Hepatocyte (in vitro differentiated cells): Measurements from ENCODE around the gene FAM222A. TPM values are rescaled to one million over a fixed set of nuclear protein-coding genes. Genes with fewer than 3 reads are reported as not detected.

ENCODE experiments used
- DNase-seq: peaks from one replicate; pipeline ENCODE4 v3.0.0-alpha.2; 2016; ENCODE audit warnings: low spot score
- H2AFZ ChIP-seq: fragments of 200-600 bp; sonication (generic); 2 replicates; pipeline ENCODE4 v1.6.0; 2016; ENCODE audit warnings: antibody characterized with exemption, mild to moderate bottlenecking
- H3K27ac ChIP-seq: fragments of 200-600 bp; sonication (generic); 2 replicates; pipeline ENCODE4 v1.5.1; 2016; ENCODE audit warnings: mild to moderate bottlenecking
- H3K27me3 ChIP-seq: fragments of 200-600 bp; sonication (generic); 2 replicates; pipeline ENCODE4 v1.6.1; 2016
- H3K36me3 ChIP-seq: fragments of 200-600 bp; sonication (generic); replicated peaks from 2 replicates; pipeline ENCODE4 v1.5.1; 2016; ENCODE audit warnings: low read depth; ENCODE audit not compliant: insufficient read depth
- H3K4me1 ChIP-seq: fragments of 200-600 bp; sonication (generic); 2 replicates; pipeline ENCODE4 v1.5.1; 2016; ENCODE audit warnings: mild to moderate bottlenecking, moderate library complexity; ENCODE audit not compliant: insufficient read depth
- H3K4me2 ChIP-seq: fragments of 200-600 bp; sonication (generic); 2 replicates; pipeline ENCODE4 v1.6.0; 2016
- H3K4me3 ChIP-seq: fragments of 200-600 bp; sonication (generic); 2 replicates; pipeline ENCODE4 v1.5.1; 2016; ENCODE audit warnings: mild to moderate bottlenecking
- H3K79me2 ChIP-seq: fragments of 200-600 bp; sonication (generic); 2 replicates; pipeline ENCODE4 v1.6.0; 2017; ENCODE audit warnings: mild to moderate bottlenecking
- H3K9me2 ChIP-seq: fragments of 200-600 bp; sonication (generic); replicated peaks from 2 replicates; pipeline ENCODE4 v1.6.0; 2017; ENCODE audit warnings: mild to moderate bottlenecking; ENCODE audit not compliant: insufficient read depth
- H3K9me3 ChIP-seq: fragments of 200-600 bp; sonication (generic); 2 replicates; pipeline ENCODE4 v1.5.1; 2016; ENCODE audit warnings: low read depth, mild to moderate bottlenecking
- H4K20me1 ChIP-seq: fragments of 200-600 bp; sonication (generic); 2 replicates; pipeline ENCODE4 v1.6.0; 2016; ENCODE audit warnings: mild to moderate bottlenecking; ENCODE audit not compliant: insufficient read depth, poor library complexity, severe bottlenecking
- EZH2 ChIP-seq: fragments of 200-600 bp; sonication (generic); IDR thresholded peaks from 2 replicates; pipeline ENCODE4 v1.6.1; 2016; ENCODE audit warnings: antibody characterized with exemption, mild to moderate bottlenecking, borderline replicate concordance
- EZH2phosphoT487 ChIP-seq: fragments of 200-600 bp; sonication (generic); IDR thresholded peaks from one replicate; pipeline ENCODE4 v1.6.1; 2018; ENCODE audit warnings: antibody characterized with exemption, mild to moderate bottlenecking, low read depth, moderate library complexity; ENCODE audit not compliant: unreplicated experiment, severe bottlenecking
- WGBS: methylation state at CpG from one replicate; pipeline ENCODE4 v1.1.6; 2016; ENCODE audit warnings: low lambda C conversion rate; ENCODE audit errors: missing lambda C conversion rate; 5-methylcytosine and 5-hydroxymethylcytosine counted together
- polyA plus RNA-seq: library from polyadenylated mRNA; unstranded; fragments of >200 nt; fragmentation: Nextera tagmentation; extraction: Ambion mirVana; gene quantifications from 2 replicates; pipeline ENCODE4 v1.2.1, GENCODE V29; 2016
- total RNA-seq: library from RNA; depleted of rRNA; stranded (reverse); fragments of >200 nt; gene quantifications from 2 replicates; pipeline ENCODE4 v1.2.3, GENCODE V29; 2014
- TF ChIP-seq, protein P1 (sequence below): fragments of 200-600 bp; sonication (generic); IDR thresholded peaks from 2 replicates; pipeline ENCODE4 v1.5.1; 2016; ENCODE audit warnings: antibody characterized with exemption, mild to moderate bottlenecking; ENCODE audit not compliant: poor library complexity

Gene FAM222A
- total and polyA plus RNA-seq, 2 experiments from 2014 or later: 7.4 to 11.3 TPM

DNA sequence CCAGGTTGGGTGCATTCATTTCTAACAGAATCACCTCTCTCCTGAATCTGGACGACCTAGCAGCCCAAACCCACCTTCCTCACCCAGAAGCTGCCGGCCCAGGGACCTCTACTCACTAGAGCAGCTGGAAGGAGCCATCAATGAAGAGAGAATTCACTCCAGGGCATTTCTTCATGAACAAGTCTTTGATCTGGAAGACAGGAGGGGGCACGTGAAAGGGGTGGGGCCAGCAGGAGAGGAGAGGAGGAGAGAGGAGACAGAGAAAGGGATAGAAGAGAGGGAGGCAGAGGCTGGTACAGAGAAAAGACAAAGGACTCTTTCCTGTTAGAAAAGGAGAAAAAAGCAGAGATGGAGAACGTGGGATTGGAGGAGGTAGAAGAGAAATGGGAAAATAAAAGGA is 79.8 kb downstream of the FAM222A start:
- no peak overlapping the region for H3K4me2 ChIP-seq
- H4K20me1 ChIP-seq: no peaks in the 10 kb centered on the region
- H3K9me2 ChIP-seq: no peaks in the 10 kb centered on the region
- H3K4me1 ChIP-seq: no peaks in the 10 kb centered on the region
- no peak overlapping the region for H3K4me3 ChIP-seq
- H2AFZ ChIP-seq: no peak overlapping the region
- 48% methylated on average over 4 of the region's 4 CpGs for WGBS
- no peaks in the 10 kb centered on the region for H3K36me3 ChIP-seq
- TF ChIP-seq, protein P1, sequence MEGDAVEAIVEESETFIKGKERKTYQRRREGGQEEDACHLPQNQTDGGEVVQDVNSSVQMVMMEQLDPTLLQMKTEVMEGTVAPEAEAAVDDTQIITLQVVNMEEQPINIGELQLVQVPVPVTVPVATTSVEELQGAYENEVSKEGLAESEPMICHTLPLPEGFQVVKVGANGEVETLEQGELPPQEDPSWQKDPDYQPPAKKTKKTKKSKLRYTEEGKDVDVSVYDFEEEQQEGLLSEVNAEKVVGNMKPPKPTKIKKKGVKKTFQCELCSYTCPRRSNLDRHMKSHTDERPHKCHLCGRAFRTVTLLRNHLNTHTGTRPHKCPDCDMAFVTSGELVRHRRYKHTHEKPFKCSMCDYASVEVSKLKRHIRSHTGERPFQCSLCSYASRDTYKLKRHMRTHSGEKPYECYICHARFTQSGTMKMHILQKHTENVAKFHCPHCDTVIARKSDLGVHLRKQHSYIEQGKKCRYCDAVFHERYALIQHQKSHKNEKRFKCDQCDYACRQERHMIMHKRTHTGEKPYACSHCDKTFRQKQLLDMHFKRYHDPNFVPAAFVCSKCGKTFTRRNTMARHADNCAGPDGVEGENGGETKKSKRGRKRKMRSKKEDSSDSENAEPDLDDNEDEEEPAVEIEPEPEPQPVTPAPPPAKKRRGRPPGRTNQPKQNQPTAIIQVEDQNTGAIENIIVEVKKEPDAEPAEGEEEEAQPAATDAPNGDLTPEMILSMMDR: no peak
- TF ChIP-seq EZH2phosphoT487: no peak
- TF ChIP-seq EZH2: no peak
- no peaks in the 10 kb centered on the region for H3K9me3 ChIP-seq
- H3K27me3 ChIP-seq: no peaks in the 10 kb centered on the region
- H3K27ac ChIP-seq: no peak overlapping the region
- H3K79me2 ChIP-seq: no peaks in the 10 kb centered on the region
- no peak for DNase-seq

DNA sequence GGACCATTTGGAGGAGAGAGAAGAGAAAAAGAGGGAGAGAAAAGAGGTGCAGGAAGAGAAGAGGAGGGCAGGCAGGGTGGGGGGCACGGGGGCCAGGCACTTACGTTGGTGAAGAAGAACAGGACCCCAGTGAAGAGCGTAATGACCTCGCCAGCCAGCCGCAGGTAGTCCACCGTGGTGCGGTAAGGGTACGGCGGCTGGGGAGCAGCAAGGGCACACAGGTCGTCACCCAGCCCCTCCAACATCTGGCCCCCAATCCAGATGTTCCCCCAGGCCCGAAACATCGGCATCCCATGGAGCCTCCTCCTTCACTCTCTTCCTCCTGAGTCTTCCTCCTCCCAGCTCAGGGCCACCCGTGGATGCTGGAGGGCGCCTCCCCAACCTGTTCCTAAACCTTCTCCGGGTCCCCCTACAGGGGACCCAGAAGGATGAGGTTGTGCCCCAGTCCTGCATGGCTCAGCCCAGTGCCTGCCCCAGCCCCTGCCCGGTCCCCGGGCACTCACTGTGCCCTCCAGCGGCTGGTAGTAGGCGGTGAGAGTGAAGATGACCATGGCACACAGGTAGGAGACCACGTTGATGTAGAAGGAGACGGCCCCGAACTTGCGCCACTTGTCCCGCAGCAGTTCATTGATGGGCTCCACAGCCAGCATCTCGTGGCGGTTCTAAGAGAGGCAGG is 80.3 kb downstream of the FAM222A start:
- no peaks in the 10 kb centered on the region for H3K4me1 ChIP-seq
- H3K4me3 ChIP-seq: no peak overlapping the region
- H3K36me3 ChIP-seq: no peaks in the 10 kb centered on the region
- no peaks in the 10 kb centered on the region for H3K27me3 ChIP-seq
- DNase-seq: no peak
- H3K9me3 ChIP-seq: no peaks in the 10 kb centered on the region
- no peak overlapping the region for H3K4me2 ChIP-seq
- H3K79me2 ChIP-seq: no peaks in the 10 kb centered on the region
- WGBS: 89% methylated on average over 26 of the region's 26 CpGs
- no peaks in the 10 kb centered on the region for H4K20me1 ChIP-seq
- H3K9me2 ChIP-seq: no peaks in the 10 kb centered on the region
- TF ChIP-seq, protein P1: no peak
- no peak for TF ChIP-seq EZH2phosphoT487
- no peak for TF ChIP-seq EZH2
- H2AFZ ChIP-seq: no peak overlapping the region
- H3K27ac ChIP-seq: no peak overlapping the region

DNA sequence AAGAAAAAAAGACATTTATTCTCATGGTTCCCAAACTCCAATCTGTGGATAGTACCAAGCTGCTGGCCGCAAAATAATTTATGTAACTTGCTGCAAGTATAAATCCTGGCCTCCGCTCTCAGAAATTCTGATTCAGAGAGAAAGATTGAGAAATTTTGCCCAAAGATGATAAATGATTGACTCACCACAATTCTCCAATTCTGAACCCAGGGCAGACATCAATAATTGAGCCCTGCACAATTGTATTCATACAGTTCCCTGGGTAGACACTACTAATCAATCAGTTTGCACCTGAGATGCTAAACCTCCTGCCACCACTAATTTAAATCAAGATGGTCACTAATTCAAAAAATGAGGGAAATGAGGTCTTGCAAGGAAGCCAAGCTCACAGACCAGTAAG is 81.4 kb downstream of the FAM222A start:
- Histone ChIP-seq H3K4me3 (no peak overlapping the region), H4K20me1 (no peaks in the 10 kb centered on the region), H3K9me3 (no peaks in the 10 kb centered on the region), H3K9me2 (no peaks in the 10 kb centered on the region), H3K4me2 (no peak overlapping the region), H3K4me1 (no peaks in the 10 kb centered on the region), H3K27ac (no peak overlapping the region), H2AFZ (no peak overlapping the region), H3K79me2 (no peaks in the 10 kb centered on the region), H3K36me3 (no peaks in the 10 kb centered on the region), H3K27me3 (no peaks in the 10 kb centered on the region)
- WGBS: 96% methylated on average over 2 of the region's 2 CpGs
- TF ChIP-seq, protein P1: no peak
- TF ChIP-seq EZH2phosphoT487 (no peak), EZH2 (no peak)
- no peak for DNase-seq
